Activated CD8-positive, alpha-beta memory T cell treated with anti-CD3 and anti-CD28 coated beads for 36 hours (primary cell): Measurements from ENCODE around the gene ZCCHC10. TPM values are rescaled to one million over a fixed set of nuclear protein-coding genes. Genes with fewer than 3 reads are reported as not detected.
"Not testable (repeated sequence)": the region's sequence is repeated elsewhere in the genome, so short reads cannot be mapped to it uniquely, and the experiment has no call there.

Source experiments
- CTCF ChIA-PET: fragments of 350-600 bp; sonication (Branson Sonifier 250); formaldehyde crosslinking; loops from one replicate; lab custom pipeline; 2021; ENCODE audit warnings: antibody characterized with exemption; lab: Charles Lee
- POLR2A ChIA-PET: fragments of 350-600 bp; sonication (Branson Sonifier 250); formaldehyde crosslinking; loops from one replicate; lab custom pipeline; 2021; ENCODE audit warnings: antibody characterized with exemption; lab: Charles Lee
- total RNA-seq, 2 experiments: library from RNA; stranded (reverse); gene quantifications; one replicate each; pipeline ENCODE4 v1.2.3, GENCODE V29; 2021

Gene ZCCHC10
- total RNA-seq, 2 experiments from 2014 or later = 29.9 to 30.6 TPM

- POLR2A ChIA-PET = no interaction called here
- CTCF ChIA-PET = no interaction called here
Measured at GRCh38 chr5:132998556-132998955, 27.8 kb downstream of the ZCCHC10 start.

DNA sequence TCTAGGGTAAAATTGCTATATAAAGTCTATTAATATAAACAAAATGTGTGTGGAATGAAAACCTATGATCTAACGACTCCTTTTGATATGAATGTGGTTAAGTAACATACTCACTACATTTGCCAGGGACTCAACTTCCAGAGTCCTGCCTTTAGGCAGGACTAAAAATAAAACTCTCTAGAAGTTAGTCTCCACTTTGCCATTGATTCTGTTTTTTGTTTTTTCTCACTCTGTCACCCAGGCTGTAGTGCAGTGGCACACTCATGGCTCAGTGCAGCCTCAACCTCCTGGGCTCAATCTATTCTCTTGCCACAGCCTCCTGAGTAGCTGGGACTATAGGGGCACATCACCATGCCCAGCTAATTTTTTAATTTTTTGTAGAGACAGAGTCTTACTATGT is 30.0 kb downstream of the ZCCHC10 start:
- ChIA-PET POLR2A (no interaction called here), CTCF (no interaction called here)

DNA sequence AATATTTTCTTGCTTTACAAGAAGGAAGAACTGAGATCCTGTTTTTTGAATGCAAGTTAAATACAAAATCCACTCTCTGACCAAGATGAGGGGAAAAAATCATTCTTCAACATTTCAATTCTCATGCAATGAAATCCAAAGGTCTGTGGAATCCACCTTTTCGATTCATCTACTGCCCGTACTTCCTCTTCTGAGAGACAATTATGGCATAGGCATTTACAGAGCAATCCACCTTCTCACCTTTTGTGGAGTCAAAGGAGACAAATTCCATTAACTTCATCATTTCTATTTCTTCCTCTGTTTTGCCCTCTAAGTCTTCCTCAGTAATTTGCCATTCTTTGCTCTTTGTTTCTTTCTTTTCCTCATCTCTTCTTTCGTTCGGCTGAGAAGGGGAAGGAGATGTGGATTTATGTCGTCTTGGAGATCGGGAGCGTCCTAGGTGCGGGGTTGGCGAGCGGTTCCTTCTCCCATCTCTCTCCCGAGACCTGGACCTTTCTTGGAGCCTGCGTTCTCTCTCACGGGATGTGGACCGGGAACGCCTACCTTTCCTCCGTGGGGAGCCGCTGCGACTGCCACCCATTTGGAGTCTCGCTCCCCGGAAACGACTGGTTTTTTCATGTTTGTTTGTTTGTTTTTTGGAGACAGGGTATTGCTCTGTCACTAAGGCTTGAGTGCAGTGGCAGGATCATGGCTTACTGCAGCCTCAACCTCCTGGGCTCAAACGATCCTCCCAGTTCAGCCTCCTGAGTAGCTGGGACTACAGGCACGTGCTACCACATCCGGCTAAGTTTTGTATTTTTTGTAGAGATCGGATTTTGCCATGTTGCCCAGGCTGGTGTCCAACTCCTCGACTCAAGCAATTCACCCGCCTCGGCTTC is 38.6 kb downstream of the ZCCHC10 start:
- ChIA-PET POLR2A (no interaction called here), CTCF (interaction anchor here (0.7 kb wide), 1 partner anchor 335 kb away, joined by 3 read pairs; no protein-coding TSS in a partner anchor)

DNA sequence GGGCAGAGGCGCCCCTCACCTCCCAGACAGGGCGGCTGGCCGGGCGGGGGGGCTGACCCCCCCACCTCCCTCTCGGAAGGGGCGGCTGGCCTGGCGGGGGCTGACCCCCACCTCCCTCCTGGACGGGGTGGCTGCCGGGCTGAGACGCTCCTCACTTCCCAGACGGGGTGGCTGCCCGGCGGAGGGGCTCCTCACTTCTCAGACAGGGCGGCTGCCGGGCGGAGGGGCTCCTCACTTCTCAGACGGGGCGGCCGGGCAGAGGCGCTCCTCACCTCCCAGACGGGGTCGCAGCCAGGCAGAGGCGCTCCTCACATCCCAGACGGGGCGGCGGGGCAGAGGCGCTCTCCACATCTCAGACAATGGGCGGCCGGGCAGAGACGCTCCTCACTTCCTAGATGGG is 43.4 kb downstream of the ZCCHC10 start:
- POLR2A ChIA-PET, CTCF ChIA-PET: not testable (repeated sequence)

DNA sequence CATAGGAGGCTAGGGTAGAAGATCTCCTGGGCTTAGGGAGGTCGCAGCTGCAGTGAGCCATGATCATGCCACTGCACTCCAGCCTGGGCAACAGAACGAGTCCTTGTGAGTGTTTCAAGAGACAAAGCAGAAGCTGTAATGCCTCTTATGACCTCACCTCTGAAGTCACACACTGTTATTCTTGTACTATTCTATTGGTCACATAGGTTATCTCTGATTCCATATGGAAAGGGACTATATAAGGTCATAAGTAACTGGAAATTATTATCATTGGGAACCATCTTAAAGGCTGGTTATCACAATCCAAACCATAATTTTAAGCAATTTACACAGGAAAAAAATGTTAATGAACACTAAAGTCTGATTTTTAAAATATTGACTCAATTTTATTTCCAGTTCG is 45.1 kb downstream of the ZCCHC10 start:
- POLR2A ChIA-PET = no interaction called here

DNA sequence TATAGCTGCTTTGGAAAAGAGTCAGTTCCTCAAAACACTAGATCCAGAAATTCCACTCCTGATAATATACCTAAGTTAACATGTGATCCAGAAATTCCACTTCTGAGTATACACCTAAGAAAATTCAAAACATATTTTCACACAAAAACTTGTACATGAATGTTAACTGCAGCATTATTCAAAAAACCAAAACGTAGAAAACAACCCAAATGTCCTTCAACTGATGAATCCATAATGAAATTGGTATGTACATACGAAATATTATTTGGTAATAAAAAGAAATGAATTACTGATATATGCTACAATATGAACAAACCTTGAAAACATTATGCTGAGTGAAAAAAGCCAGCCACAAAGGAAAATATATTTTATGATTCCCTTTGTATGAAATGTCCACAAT is 46.4 kb downstream of the ZCCHC10 start:
- POLR2A ChIA-PET = no interaction called here
- CTCF ChIA-PET = interaction anchor here (0.7 kb wide), 1 partner anchor 26 kb away, joined by 3 read pairs; no protein-coding TSS in a partner anchor

More for the DNA sequence above, 45.1 kb downstream of the ZCCHC10 start:
- CTCF ChIA-PET = no interaction called here

DNA sequence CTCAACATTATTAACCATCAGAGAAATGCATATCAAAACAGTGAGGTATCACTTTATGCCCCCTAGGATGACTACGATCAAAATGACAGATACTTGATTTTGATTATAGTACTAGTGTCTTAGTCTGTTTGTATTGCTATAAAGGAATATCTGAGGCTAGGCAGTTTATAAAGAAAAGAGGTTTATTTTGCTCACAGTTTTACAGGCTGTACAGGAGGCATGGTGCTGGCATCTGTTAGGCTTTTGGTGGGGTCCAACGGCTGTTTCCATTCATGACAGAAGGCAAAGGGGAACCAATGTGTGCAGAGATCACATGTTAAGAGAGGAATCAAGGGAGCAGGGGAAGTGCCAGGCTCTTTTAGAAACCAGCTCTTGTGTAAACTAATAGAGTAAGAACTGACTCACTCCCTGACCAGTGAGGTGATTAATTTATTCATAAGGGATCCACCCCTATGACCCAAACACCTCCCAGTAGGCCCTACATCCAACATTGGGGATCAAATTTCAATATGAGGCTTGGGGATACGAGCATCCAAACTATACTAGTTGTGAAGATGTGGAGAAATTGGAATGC is 46.9 kb downstream of the ZCCHC10 start:
- ChIA-PET POLR2A (no interaction called here), CTCF (no interaction called here)

DNA sequence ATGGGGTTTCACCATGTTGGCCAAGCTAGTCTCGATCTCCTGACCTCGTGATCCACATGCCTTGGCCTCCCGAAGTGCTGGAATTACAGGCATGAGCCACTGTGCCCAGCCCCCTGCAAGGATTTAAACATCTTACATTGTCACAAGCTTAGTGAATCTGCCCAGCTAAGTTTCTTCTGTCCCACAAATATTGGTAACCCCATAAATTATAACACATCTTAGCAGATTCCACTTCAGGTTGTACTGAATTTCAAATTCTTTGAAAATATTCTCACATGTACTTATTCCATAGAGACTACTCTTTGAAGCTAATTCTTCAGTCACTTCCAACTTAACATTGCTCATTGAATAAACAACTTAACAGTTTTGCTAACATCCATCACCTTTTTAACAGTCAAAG is 49.5 kb downstream of the ZCCHC10 start:
- ChIA-PET CTCF (no interaction called here), POLR2A (no interaction called here)

DNA sequence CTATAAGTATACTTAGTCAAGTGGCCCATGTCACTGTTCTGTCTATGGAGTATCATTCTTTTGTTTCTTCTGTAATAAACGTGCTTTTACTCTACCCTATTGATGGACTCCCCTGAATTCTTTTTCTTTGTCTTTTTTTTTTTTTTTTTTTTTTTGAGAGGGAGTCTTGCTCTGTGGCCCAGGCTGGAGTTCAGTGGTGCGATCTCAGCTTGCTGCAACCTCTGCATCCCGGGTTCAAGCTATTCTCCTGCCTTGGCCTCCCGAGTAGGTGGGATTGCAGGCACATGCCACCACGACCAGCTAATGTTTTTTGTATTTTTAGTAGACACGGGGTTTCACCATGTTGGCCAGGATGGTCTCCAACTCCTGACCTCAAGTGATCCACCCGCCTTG is 53.9 kb downstream of the ZCCHC10 start:
- POLR2A ChIA-PET = not testable (repeated sequence)
- CTCF ChIA-PET = interaction anchor here (0.7 kb wide), 1 partner anchor 11 kb away, joined by 4 read pairs; no protein-coding TSS in a partner anchor

GRCh38 chr5:132971483-132972435 is 54.6 kb downstream of the ZCCHC10 start:
- ChIA-PET CTCF (no interaction called here), POLR2A (no interaction called here)

DNA sequence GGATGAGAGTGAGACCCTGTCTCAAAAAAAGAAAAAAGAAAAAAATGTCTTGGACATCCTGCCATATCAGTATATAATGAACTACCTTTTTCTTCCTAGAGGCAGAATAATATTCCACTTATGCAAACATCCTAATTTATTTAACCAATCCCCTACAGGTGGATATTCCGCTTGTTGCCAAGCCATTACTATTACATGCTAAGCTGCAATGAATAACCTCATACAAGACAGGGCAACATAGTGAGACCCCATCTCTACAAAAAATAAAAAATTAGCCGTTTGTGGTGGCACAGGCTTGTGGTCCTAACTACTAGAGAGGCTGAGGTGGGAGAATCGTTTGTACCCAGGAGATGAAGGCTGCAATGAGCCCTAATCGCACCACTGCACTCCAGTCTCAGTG is 61.2 kb downstream of the ZCCHC10 start:
- CTCF ChIA-PET = no interaction called here
- POLR2A ChIA-PET = no interaction called here

DNA sequence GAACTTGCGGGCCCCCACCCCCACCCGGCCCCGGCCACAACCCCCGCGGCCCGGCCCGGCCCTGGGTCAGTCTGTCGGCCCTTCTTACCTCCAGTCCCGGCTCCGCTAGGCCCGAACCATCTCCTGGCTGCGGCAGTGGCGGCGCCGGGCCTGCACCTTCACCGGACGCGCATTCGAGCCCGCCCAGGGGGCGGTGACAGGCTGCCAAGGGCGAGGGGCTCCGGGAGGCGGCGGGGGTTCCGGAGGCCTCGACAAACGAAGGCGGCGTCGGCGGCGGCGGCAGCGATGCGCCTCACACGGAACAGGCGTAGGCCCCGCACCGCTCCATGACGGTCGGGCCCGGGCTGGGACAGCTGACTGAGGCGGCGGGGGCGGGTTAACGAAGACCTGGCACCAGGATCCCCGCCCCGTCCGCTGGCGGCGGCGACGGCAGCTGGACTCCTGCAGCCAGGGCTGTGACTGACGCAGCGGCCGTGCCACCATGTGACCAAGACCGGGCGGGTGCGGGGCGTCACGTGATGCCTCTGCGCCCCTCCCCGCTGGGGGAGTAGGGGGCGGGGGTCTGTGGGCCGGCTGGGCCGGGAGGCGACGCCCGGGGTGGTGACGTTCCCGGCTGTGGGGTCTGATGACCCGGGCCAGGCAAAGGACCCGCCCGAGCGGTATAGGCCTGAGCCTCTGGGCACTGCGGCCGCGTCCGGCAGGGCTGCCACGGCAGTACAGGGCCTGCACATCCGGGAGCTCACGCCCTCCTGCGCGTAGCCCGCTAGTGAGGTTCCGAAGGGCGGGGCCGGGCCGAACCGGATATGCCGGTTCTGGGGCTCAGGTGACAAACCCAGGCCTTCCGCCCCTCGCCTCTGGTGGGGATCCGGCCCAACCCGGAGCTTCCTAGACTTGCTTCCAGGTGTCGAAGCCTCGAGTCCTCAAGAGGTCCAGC is 62.9 kb downstream of the ZCCHC10 start, which contains the start of gene AFF4:
AFF4 (minus strand) TSS at position 464 of the 934 bp plus-strand sequence. CDS start 26,445 bp downstream, outside the sequence.
- ChIA-PET POLR2A (interaction anchor here (0.6 to 3.2 kb wide), 7 partner anchors 11 to 1795 kb away, joined by 3 to 19 read pairs (median 6); partner anchors contain the start of gene HSPA4), CTCF (interaction anchor here (0.6 kb wide), 1 partner anchor 1043 kb away, joined by 3 read pairs; no protein-coding TSS in a partner anchor)

DNA sequence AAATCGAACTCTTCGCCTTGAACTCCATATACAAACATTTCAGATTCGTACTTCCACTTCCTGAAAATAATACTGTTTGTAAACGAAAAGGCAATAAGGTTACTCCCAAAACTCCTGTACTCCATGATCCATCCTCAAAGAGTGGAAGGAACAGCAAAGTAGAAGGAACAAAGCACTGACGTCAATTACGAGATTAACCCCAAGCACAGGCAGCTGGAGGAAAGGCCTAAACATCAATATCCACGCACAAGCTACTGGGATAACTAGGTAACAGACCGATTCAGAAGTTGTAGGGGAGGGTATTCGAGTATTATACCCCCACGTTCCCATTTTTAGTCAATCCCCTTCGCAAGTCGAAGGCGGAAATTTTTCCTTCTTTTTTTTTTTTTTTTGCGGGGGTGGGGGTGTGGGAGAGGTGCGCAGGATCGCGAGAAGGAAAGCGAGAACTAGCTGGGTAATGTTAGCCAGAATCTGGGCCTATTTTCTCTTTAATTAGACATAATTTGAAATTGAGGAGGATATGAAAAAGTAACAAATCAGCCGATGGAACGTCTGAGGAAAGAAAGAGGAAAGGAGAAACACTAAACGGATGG is 63.8 kb downstream of the ZCCHC10 start:
- ChIA-PET CTCF (interaction anchor here (0.8 kb wide), 1 partner anchor 48 kb away, joined by 3 read pairs; no protein-coding TSS in a partner anchor), POLR2A (interaction anchor here (0.6 to 3.2 kb wide), 9 partner anchors 89 to 1795 kb away, joined by 3 to 19 read pairs (median 7); partner anchors contain the start of genes GDF9, HSPA4, UQCRQ and VDAC1)

GRCh38 chr5:132961887-132962286 is 64.5 kb downstream of the ZCCHC10 start:
- ChIA-PET CTCF (interaction anchor here (0.8 kb wide), 1 partner anchor 47 kb away, joined by 3 read pairs; no protein-coding TSS in a partner anchor), POLR2A (interaction anchor here (0.7 to 3.2 kb wide), 5 partner anchors 90 to 1043 kb away, joined by 4 to 19 read pairs (median 7); partner anchors contain the start of genes GDF9, HSPA4, UQCRQ and VDAC1)

DNA sequence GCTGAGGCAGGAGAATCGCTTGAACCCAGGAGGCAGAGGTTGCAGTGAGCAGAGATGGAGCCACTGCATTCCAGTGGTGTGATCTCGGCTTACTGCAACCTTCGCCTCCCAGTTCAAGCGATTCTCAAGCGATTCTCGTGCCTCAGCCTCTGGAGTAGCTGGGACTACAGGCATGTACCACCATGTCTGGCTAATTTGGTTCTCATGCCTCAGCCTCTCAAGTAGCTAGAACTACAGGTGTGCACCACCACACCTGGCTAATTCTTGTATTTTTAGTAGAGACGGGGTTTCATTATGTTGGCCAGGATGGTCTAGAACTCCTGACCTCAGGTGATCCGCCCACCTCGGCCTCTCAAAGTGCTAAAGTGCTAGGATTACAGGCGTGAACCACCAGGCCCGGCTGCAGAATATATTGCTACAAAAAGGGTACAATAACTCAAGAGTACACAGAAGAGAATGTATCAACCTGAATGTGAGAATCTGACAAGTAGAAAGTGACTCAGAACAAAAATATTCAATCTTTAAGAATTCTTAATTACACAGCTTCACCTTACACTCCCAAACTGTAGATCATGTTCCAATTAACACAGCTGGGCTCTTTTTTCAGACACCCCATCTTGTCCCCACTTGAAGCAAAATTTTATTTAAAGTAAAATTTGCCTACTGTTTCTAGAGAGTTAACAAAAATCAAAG is 65.1 kb downstream of the ZCCHC10 start:
- POLR2A ChIA-PET = interaction anchor here (1.6 to 3.2 kb wide), 2 partner anchors 91 to 97 kb away, joined by 10 to 19 read pairs; partner anchors contain the start of gene HSPA4
- CTCF ChIA-PET = interaction anchor here (0.6 kb wide), 1 partner anchor 11 kb away, joined by 4 read pairs; no protein-coding TSS in a partner anchor

DNA sequence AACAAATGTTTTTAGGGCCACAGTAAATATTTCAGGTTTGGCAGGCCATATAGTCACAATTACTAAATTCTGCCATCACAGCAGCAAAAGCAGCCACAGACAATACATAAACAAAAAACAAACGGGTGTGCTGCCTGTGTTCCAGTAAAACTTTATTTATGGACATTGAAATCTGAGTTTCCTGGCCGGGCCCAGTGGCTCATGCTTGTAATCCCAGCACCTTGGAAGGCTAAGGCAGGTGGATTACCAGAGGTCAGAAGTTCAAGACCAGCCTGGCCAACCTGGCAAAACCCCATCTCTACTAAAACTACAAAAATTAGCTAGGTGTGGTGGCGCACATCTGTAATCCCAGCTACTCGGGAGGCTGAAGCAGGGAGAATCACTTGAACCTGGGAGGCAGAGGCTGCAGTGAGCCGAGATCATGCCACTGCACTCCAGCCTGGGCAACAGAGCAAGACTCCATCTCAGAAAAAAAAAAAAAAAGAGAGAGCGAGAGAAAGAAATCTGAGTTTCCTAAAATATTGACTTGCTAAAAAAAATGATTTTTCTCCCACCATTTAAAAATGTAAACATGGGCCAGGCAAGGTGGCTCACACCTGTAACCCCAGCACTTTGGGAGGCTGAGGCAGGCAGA is 70.1 kb downstream of the ZCCHC10 start:
- CTCF ChIA-PET, POLR2A ChIA-PET: not testable (repeated sequence)
